LoVo (cell line): ENCODE results near the gene HCST.

Experiments used
- DNase-seq: peaks from one replicate; pipeline ENCODE4 v3.0.0-alpha.2; 2016; ENCODE audit warnings: low spot score

HCST gene

DNA sequence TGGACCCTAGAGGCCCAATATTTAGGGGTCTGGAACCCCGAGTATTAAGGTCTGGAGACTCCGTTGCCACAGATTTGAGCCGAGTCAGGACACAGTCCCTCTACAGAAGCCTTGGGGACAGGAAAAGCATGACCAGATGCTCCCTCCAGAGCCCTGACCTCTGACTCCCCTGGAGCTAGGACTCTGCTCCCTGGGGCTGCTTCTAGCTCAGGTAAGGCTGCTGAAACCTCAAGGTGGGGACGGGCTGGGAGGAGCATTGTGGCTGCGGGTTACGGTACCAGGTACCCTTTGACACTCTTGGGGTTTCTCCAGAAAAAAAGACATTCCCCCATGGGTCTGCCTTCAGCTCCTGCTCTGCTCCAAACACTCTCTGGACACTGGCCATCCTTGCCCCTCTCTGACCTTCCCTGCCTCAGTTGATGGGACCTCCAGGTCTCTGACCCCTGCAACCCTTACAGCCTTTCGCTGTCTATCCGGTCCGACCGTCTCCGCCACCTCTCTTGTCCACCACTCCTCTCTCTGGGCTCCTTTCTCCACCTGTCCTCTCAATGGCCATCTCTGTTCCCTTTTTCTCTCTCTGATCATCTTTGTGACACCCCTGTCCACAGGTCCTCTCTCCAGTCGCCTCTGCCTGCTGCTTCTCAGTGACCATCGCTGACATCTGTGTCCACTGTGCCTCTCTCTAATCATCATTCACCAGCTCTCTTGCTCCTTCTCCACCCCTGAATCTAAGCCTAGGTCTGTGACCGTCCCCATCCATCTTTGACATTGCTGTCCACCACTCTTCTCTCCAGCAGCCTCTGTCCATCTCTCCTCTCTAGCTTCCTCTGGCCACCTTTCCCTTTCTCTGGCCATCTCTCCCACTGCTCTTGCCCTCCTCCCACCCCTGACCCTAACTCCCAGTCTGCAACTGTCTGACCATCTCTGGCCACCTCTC is 35.3 kb downstream of the HCST start:
- no peak for DNase-seq

DNA sequence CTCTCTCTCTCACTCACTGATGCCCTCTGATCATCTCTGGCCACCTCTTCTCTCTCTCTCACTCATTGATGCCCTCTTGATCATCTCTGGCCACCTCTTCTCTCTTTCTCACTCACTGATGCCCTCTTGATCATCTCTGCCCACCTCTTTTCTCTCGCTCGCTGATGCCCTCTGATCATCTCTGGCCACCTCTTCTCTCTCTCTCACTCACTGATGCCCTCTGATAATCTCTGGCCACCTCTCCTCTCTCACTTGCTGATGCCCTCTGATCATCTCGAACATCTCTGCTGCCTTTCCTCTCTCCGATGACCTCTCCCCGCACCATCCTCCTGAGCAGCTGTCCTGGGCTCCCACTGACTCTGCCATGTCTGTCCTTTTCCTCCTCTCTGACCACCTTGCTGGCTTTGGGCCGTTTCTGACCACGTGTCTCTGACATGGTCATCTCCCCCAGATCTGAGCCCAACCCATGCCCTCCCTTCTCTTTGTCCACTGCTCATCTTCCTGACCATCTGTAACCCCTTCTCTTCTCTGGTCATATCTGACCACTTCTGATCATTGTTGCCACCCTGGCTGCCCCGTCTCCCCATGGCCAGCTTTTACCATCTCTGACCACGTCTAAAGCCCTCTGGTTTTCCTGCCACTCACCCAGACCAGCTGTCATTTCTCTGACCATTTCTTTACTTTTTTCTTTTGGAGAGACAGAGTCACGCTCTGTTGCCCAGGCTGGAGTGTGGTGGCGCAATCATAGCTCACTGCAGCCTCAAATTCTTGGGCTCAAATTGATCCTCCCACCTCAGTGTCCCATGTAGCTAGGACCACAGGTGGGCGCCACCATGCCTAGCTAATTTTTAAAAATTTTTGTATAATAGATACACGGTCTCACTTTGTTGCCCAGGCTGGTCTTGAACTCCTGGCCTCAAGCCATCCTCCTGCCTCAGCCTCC is 36.2 kb downstream of the HCST start:
- DNase-seq = no peak

DNA sequence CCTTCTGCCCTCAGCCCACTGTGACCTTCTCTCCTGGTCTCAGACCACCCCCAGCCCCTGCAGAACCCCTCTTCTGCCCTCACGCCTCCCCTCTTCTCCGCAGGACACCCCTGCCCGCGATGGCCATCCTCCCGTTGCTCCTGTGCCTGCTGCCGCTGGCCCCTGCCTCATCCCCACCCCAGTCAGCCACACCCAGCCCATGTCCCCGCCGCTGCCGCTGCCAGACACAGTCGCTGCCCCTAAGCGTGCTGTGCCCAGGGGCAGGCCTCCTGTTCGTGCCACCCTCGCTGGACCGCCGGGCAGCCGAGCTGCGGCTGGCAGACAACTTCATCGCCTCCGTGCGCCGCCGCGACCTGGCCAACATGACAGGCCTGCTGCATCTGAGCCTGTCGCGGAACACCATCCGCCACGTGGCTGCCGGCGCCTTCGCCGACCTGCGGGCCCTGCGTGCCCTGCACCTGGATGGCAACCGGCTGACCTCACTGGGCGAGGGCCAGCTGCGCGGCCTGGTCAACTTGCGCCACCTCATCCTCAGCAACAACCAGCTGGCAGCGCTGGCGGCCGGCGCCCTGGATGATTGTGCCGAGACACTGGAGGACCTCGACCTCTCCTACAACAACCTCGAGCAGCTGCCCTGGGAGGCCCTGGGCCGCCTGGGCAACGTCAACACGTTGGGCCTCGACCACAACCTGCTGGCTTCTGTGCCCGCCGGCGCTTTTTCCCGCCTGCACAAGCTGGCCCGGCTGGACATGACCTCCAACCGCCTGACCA is 37.2 kb downstream of the HCST start:
- no peak for DNase-seq

DNA sequence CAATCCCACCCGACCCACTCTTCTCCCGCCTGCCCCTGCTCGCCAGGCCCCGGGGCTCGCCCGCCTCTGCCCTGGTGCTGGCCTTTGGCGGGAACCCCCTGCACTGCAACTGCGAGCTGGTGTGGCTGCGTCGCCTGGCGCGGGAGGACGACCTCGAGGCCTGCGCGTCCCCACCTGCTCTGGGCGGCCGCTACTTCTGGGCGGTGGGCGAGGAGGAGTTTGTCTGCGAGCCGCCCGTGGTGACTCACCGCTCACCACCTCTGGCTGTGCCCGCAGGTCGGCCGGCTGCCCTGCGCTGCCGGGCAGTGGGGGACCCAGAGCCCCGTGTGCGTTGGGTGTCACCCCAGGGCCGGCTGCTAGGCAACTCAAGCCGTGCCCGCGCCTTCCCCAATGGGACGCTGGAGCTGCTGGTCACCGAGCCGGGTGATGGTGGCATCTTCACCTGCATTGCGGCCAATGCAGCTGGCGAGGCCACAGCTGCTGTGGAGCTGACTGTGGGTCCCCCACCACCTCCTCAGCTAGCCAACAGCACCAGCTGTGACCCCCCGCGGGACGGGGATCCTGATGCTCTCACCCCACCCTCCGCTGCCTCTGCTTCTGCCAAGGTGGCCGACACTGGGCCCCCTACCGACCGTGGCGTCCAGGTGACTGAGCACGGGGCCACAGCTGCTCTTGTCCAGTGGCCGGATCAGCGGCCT is 37.9 kb downstream of the HCST start:
- no peak for DNase-seq

DNA sequence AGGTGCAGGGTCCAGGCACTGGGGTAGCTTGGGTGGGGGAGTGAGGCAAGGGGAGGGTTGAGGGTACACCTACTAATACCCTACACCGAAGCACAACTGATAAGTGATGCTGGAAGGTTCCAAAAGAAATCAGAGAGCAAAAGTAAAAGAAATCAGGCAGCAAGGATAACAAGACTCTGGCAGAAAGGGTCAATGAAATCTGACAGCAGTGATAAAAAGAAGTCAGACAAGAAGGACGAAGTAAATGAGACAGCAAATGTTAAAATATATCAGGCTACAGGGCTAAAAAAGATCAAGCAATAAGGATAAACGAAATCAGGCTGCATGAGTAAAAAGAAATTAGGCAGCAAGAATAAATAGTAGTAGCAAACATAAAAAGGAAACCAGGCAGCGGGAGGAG is 38.5 kb downstream of the HCST start:
- DNase-seq = no peak

DNA sequence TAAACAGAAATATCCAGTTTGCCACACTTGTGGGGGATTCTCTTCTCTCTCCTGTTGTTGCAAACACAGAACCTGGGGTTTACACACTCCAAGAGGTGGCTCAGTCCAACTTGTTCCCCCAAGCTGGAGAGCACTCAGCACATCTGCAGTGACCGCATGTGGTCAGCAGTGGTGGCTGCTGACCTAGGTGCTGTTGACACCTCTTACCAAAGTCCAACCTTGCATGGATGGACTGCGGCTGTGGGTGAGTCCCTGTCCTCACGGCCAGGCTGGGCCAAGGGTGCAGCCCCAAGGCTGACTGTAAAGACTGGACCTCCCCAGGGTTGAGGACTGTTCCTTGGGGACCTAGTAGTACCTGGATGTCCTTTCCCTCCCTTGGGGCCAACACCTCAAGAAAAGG is 39.9 kb downstream of the HCST start:
- no peak for DNase-seq

DNA sequence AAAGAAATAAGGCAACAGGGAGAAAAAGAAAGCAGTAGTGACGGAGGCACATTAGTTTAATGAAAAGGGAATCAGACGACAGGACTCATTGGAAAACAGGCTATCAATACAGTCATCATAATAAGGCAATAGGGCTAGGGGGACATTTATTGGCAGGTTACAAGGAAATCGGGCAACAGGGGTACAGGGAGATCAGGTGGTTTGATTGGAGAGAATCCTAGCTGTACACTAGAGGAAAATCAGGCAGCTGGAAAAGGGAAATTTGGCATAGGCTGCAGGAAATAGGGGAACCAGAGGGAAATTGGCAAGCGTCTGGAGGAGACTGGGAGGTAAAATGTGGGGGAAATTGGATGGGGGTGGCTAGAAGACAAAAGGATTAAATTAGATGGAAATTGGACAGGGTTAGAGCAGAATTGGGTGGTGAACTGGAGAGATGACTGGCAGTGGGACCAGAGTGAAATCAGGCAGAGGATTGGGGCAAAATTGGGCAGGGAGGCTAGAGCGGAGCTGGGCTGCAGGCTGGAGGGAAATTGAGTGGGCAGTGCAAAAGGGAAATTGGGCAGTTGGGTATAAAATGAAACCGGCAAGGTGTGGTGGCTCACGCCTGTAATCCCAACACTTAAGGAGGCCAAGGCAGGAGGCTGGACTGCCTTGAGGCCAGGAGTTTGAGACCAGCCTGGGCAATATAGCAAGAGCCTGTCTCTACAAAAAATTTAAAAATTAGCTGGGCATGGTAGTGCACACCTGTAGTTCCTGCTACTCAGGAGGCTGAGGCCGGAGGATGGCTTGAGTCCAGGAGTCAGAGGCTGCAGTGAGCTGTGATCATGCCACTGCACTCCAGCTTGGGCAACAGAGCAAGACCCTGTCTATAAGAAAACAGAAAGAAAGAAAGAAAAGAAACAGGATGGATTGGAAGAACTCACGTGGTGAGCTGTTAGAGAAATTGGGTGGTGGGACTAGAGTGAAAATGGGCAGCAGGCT is 41.3 kb downstream of the HCST start:
- DNase-seq = no peak

DNA sequence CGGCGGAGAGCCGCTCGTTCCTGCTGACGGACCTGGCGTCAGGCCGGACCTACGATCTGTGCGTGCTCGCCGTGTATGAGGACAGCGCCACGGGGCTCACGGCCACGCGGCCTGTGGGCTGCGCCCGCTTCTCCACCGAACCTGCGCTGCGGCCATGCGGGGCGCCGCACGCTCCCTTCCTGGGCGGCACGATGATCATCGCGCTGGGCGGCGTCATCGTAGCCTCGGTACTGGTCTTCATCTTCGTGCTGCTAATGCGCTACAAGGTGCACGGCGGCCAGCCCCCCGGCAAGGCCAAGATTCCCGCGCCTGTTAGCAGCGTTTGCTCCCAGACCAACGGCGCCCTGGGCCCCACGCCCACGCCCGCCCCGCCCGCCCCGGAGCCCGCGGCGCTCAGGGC is 42.2 kb downstream of the HCST start:
- DNase-seq = no peak

DNA sequence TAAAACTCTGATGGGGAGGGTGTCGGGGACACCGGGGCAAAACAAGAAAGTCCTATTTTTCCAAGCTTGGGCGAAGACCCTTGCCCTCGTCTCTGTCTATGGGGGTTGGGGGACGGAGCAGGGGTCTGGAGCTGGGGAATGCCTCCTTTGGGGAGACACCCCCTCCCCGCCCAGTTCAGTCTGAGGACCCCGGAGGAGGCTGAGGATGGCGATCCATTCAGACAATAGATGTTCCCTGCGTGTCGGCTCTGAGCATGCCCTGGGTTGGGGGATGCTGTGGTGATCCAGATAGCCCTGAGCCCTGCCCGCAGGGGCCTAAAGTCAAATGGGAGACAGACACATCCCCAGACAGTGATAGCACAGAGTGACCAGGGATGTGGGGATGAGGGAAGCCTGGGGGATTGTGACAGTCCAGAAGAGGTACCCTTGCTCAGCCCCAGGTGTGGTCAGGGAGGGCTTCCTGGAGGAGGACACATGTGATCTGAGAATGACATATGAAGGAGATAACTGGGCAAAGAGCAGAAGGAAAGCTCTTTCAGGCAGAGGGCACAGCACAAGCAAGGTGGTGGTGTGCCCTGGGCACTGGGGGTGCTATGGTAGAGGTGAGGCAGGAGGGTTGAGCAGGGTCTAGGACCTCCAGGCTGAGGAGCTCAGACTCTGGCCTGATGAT is 42.9 kb downstream of the HCST start:
- no peak for DNase-seq

DNA sequence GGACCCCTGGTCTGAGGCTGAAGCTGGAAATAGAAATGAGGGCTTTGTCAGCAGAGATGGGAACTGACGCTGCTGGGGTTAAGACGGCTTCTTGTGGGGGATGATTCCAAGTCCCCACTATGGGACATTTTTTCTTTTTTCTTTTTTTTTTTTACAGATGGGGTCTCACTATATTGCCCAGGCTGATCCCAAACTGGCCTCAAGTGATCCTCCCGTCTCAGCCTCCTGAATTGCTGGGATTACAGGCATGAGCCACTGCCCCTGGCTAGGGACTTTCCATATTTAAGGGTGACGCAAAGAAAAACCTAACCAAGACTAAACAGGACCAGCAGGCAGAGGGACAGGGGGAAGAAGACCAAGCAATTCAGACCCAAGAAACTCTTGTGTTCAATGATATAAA is 43.9 kb downstream of the HCST start:
- no peak for DNase-seq

DNA sequence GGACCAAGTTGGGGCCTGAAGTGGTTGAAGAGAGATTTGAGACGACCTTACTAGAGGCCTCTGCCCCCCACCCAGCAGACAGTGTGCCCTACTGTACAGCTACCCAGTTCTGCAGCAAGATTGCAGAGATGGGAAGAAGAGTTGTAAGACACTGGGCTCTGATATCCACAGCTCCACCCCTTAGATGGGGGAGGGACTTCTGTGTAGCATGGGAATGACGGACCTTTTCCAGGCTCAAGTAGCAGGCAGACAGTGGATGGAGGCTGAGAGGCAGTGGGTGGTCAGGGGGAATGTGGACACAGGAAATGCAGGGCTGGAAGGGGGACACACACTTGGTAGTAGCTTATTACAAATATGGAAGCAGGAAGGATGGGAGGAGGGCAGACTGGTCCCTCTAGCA is 46.8 kb downstream of the HCST start:
- no peak for DNase-seq
